Lung microvascular endothelial cell (primary cell): Measurements from ENCODE around the gene GABPA. TPM values are rescaled to one million over a fixed set of nuclear protein-coding genes. Genes with fewer than 3 reads are reported as not detected.
"Not testable (repeated sequence)": the region's sequence is repeated elsewhere in the genome, so short reads cannot be mapped to it uniquely, and the experiment has no call there.

ENCODE experiments used
- DNase-seq, 2 donors: peaks; one replicate each; pipeline versions ENCODE4 v3.0.0 to v3.0.0-alpha.2; 2010; ENCODE audit warnings: low read depth in 2 of 2
- total RNA-seq: library from RNA; depleted of rRNA; stranded (reverse); fragments of >200 nt; gene quantifications from 2 replicates; pipeline ENCODE4 v1.2.1, GENCODE V29; 2014

GABPA gene
- total RNA-seq: 21.8 and 25.8 TPM in 2 replicates

DNA sequence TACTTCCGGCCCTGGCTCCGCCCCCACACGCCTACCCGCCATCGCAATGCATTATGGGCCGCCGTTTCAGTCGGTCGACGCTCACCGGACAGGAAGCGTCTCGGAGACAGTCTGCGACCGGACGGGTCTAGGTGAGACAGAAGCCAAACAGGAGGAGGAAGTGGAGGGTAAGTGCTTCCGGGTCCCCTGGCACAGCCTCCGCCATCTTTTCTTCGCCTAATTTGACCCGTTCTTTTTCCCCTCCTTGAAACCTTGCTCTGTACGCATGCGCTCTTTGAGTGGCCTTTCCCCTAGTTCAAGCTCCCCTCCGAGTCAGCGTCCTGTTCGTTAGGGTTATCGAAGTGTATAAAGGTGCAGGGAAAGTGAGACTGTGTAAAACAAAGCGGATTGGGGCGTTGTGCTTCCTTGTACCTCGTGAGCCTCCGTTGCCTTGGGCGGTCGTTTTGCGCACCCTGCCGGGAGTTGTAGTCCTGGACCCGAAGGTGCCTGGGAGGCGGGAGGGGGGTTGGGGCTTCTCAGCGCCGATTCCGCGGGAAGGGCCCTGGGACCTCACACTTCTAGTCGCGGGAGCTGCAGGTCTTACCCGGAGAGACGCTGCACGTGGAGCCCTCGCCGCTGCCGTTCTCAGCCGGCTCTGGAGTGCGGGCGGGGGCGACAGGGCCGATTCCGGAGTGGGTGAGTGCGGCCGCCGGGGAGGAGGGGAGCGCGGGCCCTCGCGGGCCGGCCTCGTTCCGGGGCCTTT is at the start of gene GABPA, which contains the start of gene ATP5PF:
TSS of gene GABPA (plus strand) at position 69 of the 742 bp plus-strand sequence. CDS start 6,627 bp downstream, outside the sequence.
TSS of gene ATP5PF (minus strand) at position 1 of the 742 bp plus-strand sequence. CDS start 5,110 bp downstream, outside the sequence.
- DNase-seq: peak; percentile 99

DNA sequence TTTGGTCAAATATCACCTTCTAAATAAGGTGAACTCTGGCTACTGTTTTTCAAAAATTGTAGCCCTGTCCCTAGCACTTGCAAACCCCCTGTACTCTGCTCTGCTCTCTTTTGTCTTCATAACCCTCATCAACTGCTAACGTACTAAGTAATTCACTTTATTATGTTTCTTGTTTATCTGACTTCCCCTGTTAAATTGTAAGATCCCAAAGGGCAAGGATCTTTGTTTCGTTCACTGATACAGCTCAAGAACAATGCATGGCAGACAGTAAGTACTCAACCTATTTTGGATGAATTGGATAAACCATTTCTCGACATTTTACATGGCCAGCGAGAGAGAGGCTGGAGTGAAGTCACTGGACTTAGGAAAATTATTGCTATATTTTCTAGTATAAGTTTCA is 47.0 kb upstream of the GABPA start:
- DNase-seq: no peak

DNA sequence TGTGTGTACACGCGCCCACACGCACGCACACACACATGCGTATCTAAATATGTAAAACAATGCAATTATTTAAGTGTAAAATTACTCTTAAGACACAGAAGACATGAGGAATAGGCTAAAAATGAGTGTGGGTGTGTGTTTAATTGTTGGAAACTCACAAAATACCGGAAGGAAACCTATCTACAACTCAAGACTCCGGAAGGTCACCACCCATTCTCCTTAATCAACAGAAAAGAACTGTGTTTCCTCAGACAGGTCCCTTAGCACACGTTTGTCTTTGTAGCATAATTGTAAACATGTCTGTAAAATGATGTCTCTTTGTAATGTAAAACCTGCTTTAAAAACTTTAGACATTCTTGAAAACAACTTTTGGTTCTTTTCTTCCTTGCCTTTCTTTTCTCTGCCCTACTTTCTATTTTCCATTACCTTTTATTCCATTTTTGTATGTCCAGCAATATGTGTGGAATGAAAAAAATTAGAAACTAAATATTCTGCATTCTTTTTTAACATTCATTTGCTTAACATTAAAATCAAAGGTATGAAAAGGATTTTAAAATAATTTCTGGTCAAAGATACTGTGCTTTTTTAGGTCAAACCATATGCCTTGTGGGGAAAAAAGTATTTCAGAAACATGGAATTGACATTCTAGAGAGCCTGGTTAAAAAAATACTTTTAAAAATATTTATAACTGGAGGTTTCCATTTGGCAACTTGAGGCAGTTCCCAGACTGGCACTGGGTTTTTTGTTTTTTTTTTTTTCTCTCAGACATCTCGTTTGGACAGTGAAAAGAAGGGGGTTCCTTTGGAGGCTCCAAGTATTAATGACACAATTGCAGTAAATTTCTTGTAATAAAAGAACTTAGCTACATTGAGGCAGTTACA is 46.3 kb upstream of the GABPA start:
- peak in 1 of 2 donors; percentile 62 for DNase-seq

DNA sequence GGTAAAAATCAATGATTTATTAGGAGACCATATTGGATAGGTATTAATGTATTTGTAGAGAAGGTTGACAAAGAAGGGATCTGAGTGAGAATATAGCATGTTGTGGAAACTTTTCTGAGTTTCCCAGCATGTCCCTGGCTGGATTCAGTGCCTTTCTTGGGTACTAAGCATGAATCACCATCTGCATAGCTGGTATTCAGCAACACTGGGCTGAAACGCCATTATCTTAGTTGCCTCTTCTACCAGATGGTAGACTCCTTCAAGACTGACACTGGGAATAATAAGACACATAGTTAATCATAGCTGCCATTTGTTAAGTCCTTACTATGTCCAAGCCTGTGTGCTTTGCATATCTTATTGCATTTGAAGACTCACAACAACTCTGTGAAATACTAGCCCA is 45.5 kb upstream of the GABPA start:
- peak in 1 of 2 donors; percentile 16 for DNase-seq

DNA sequence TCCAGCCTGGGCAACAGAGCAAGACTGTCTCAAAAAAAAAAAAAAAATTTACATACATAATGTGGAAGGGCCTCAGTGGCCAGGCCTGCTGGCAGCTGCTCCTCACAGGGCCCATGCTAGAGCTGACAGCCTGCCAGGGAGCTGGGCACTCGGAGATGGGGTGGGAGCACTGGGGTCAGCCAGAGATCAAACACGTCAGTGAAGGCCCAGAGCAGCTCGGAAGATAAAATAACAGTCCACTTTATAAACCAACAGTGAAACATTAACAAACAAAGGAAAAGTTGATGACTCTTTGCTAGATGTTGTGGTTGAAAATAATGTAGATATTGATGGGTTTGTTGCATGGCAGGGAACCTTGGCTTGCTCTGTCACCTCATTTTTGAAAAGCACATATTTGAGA is 42.8 kb upstream of the GABPA start:
- peak in 1 of 2 donors; percentile 26 for DNase-seq

DNA sequence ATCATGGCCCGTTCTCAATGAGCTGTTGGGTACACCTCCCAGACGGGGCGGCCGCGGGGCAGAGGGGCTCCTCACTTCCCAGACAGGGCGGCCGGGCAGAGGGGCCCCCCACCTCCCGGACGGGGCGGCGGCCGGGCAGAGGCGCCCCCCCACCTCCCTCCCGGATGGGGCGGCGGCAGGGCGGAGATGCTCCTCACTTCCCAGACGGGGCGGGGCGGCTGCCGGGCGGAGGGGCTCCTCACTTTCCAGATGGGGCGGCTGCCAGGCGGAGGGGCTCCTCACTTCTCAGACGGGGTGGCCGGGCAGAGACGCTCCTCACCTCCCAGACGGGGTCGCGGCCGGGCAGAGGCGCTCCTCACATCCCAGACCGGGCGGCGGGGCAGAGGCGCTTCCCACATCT is 39.3 kb upstream of the GABPA start:
- not testable (repeated sequence) for DNase-seq

DNA sequence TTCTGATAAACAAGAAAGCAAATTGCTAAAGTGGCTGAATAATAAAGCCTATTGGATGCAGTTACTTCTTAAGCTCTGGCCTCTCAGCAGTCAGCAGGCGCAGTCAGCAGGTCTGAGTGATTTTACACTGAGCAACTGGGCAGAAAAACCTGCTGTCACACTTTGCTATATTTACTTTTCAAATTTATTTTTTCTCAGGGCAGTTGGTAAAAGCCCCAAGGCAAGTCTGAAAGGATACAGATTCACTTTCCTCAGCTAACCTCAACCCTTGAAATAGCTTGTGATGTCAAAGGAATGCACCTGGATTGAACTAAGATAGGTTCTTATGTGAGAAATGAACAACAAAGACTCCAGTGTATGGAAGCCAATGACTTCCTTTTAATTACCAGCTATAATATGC is 34.0 kb upstream of the GABPA start:
- no peak for DNase-seq

DNA sequence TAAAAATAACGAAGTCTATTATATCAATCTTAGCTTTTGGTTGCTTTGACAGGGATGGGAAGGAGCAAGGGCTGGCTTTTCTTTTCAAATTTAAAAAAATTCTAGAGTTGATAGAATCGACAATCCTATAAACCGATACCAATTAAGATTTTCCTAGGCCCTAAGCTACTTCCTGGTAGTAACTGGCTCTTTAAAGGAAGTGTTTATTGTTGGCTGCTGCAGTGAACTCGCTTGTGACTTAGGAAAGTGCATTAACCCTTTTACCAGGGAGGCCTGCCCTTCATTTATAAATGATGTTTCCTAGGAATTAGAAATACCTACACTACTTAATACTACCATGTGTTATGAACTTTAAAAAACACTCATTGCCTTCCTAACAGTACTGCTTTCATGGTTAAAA is 33.2 kb upstream of the GABPA start:
- peak in 1 of 2 donors; percentile 14 for DNase-seq

DNA sequence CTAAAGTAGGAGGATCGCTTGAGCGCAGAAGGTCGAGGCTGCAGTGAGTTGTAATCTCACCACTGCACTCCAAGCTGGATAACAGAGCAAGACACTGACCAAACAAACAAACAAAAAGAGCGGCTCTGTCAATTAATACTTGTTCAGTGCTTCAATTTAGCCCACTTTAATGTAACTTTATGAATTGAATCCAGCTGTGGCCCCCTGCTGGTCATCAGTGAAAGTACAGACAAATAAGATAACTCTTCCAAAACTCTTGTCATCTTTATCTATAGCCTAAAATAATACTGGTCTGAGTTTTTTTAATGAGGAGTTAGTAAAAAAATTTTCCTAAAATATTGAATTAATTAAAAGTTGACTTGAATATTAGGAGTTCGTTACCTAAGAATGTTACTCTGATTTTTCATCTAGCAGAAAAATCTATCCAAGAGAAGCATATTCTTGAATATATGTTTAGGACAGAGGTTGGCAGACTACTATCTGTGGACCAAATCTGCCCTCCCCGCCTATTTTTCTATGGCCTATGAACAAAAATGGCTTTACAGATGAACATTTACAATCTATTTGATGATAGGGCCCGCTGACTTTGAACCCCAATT is 26.2 kb upstream of the GABPA start:
- DNase-seq: peak; percentile 61 to 71

DNA sequence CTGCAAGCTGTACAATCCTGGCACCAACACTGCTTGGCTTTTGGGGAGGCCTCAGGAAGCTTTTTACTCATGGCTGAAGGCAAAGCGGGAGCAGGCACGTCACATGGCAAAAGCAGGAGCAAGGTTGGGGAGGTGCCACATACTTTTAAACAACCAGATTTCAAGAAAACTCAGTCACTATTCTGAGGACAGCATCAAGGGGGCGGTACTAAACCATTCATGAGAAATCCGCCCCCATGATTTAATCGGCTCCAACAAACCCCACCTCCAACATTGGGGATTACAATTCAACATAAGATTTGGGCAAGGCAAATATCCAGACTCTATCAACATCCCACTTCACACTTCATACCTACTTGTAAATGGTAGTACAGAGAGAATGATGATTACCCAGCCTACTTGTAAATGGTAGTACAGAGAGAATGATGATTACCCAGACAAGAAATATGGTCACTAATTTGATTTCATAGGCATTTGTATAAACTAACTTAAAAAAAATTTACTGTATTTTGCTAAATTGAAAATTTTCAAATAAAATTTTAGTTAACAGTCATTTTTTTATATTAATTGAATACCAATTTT is 25.0 kb upstream of the GABPA start:
- DNase-seq: no peak

DNA sequence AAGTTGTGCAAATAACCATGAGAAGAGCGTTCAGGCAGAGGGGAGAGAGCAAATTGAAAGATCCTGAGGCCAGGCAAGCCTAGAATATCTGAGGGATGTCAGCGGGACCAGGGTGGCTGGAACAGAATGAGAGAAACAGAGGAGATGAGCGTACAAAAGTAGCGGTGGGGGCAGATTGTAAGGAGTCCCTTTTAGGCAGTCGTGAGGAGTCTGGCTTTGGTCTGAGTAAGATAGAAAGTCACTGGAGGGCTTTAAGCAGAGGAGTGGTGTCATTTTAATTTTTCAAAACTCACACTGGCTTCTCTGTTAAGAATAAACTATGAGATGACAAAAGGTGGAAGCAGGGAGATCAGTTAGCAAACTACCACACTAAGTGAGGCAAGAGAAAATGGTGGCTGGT is 24.2 kb upstream of the GABPA start:
- DNase-seq: no peak

DNA sequence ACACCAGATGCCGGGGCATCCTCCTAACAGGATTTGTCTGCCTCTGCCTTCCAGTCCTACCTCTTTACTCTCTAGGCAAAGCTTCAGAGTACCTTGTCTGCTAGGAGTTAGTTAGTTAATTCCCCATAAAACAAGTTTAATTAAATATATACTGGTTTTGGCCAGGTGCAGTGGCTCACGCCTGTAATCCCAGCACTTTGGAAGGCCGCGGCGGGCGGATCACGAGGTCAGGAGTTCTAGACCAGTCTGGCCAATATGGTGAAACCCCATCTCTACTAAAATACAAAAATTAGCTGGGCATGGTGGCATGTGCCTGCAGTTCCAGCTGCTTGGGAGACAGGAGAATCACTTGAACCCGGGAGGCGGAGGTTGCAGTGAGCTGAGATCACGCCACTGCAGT is 20.7 kb upstream of the GABPA start:
- DNase-seq: not testable (repeated sequence)

DNA sequence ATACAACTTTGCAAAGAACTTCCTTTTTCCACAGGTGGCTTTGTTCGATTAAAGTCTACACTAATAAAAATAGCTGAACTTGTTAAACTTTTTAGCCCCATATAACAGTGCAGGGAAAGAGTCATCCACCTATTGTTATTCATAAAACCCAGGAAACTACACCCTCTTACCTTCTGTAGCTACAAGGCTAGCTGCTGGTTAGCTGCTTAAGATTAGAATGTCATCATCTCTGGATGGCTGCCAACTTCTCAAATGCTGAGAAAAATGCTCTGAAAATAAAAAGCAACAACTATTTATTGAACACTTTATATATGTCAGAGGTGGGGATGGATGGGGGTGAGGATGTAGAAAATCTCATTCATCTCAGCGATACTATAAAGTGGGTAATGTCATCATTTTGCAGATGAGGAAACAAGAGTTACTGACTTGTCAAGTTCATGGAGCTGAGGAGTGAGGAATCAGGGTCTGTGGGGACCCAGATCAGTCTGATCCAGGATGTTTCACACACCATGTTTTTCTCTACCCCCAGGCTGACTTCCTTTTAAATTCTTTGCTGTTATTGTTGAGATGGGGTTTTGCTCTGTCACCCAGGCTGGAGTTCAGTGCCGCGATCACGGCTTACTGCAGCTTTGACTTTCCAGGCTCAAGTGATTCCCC is 17.2 kb upstream of the GABPA start:
- DNase-seq: peak in 1 of 2 donors; percentile 70

DNA sequence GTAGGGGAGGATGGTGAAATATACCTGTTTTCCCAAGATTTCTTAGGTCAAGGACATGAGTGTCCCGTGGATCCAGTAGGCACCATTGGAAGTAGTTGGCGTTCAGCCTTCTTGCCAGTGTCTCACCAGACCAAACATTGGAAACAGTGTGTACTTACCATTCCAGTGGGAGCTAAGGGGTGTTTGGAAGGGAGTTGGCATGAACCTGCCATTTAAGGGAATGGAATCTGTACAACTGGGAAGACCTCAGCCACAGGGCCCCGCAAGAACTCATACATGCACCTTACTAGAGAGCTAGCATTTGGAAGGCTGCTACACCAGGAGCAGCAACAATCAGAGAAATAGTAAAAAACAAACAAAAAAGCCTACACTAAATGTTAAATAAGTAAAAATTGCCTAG is 12.8 kb upstream of the GABPA start:
- DNase-seq: no peak

DNA sequence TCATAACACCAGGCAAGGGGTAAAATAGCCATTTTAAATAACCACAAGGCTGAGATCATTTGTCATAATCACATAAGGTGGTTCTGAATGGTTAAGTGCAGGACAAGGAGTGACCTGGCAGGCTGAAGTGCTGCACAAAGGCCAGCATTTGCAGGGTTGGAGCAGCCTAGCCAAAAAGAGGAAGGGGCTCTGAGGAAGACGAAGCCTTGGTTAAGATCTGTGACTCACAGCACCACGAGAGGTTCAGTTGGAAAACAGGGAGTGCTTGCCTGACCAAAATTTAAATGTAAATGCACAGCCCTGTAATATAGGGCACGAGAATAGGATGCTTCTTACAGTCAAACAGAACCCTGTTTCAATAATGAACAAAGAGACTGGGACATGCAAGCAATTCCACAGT is 12.1 kb upstream of the GABPA start:
- no peak for DNase-seq

DNA sequence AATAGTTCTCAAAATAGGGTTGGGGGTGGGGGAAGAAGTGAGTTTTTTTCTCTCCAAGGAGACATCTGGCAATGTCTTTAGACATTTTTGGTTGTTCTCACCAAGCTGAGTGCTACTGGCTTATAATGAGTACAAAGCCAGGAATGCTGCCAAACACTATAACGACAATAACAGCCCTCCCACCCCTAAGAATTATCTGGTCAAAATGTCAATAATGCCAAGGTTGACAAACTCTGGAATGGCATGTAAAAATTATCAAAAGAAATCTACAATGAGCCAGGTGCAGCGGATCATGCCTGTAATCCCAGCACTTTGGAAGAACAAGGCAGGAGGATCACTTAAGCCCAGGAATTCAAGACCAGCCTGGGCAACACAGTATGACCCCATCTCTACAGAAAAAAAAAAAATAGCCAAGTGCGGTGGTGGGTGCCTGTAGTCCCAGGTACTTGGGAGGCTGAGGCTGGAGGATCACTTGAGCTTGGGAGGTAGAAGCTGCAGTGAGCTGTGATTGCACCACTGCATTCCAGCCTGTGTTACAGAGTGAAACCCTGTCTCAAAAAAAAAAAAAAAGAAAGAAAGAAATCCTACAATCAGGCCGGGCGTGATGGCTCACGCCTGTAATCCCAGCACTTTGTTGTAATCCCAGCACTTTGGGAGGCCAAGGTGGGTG is 2.5 kb upstream of the GABPA start:
- DNase-seq: no peak

DNA sequence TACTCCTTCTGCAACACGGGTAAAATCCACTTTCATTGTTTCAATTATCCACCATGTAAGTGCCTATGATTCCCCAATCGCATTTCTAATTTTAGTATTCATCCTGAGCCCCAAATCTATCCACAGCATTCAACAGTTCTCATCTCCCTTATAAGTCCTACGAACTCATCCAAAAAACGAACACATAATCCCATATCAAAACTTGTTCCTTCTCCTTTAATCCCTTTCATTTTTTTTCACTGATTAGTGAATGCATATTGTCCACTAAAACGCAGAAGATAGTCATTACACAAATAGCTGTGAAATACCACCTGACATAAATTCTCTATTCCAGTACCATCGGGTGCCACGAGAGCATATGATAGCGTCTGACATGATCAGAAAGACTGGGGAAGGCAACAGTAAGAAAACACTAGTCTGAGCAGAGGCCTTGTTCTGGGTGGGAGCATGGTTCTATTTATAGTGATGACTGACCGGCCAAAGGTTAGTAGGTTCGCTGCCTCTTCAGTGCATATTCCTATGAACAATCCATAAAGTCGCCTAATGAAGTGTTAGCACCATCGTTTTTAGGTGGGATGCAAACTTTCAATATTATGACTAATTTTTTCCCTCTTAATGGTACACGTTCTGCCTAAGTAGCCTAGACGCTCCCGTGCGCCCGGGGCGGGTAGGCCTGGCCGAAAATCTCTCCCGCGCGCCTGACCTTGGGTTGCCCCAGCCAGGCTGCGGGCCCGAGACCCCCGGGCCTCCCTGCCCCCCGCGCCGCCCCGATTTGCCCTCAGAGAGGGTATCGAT is 716 bp upstream of the GABPA start:
- peak; percentile 42 to 49 for DNase-seq

DNA sequence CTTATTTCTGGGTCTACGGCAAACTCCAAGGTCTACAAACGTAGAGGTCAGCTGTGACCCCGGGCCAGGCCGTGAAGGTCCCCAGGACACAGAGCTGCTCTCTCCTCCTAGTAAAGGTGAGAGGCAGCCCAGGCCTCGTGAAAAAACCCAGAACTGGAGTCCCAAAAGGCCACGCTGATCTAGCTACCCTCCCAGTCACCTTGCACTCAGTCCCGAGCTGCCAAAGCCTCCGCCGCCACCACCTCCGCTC is 193 bp upstream of the GABPA start:
- no peak for DNase-seq

DNA sequence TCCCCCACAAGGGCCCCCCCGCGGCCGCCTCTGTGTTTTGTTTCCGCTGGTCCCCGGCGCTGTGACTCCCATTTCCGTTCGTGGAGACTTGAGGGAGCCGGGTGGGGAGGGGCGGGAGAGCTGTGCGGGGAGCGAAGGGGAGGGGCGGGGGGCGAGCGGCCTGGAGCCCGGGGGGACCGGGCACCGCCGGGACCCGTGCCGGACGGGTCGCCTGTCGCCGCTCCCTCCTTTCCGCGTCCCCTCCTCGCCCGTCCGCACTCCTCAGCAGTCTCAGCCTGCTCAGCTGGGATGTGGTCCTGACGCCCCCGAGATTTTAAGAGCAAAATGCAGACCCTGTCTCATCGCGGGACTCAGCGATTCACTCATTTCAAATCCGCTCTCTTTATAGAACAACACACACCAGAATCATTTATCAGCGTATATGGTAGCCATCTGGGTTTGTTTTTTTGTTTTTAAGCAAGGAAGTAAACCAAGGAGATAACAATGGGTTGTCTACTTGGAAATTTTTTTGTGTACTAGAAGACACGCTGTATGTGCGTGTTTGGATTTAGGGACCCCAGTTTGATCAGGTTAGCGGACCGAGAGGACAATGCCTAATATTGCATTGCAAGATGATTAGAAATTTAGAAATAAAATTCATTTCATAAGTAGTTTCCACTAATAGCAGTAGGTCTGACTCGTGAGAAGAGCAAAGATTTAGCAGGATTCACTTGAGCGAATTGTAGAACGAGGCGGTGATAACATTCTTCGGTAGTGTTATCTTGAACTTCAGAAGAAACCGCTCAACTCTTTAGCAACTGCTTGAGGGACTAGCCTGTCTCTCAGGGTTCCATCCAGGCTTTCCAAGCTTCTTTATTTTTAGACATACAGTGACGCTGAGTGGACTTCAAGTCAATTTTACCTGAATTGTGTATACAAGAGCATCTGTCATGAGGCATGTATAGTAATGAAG is 1.1 kb downstream of the GABPA start:
- peak; percentile 68 to 88 for DNase-seq
